ENCODE results near the gene SRRD. TPM values are rescaled to one million over a fixed set of nuclear protein-coding genes. Genes with fewer than 3 reads are reported as not detected.

Gene SRRD
- total and polyA plus RNA-seq, 2 of the 13 experiments (the other 11 are each of a cell fraction or from before 2014, with no cell fraction given): 22.8 to 36.6 TPM

DNA sequence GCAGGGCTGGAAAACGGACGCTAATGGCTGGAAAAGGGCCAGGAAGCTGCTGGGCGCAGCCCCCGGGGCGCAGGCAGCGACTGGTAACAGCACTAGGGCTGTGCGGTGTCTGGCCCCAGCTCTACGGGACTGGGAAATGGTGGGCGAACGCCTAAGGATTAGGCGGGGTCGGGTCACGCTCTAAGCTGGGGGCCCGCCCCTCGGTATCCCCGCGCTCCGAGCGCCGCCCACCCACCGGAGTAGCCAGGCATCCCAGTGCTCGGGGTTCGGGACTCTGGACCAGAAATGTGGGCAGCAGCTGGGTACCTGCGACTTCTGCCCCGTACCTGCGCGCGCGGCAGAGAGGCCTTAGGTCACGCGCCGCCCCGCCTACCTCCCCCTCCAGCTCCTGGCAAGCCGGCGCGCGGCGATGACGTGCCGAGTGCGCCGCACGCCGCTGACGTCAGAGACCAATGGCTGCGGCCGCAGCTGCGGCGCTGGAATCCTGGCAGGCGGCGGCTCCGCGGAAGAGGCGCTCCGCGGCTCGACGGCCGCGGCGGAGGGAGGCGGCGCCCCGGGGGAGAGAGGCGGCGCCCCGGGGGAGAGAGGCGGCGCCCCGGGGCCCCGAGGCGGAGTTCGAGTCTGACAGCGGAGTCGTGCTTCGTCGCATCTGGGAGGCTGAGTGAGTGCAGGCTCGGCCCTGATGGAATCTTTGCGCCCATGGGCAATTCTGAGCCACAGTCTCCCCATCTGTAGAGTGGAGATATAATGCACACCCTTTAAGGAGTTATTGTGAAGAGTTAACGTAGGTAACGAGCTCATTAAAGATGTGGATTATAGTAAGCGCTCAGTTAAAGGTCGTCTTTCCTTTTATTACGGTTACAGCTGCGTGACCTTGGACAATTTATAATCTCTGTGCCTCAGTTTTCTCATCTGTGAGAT is at the start of gene SRRD, which contains the start of gene HPS4 (continued):
- TF ChIP-seq, protein P1, sequence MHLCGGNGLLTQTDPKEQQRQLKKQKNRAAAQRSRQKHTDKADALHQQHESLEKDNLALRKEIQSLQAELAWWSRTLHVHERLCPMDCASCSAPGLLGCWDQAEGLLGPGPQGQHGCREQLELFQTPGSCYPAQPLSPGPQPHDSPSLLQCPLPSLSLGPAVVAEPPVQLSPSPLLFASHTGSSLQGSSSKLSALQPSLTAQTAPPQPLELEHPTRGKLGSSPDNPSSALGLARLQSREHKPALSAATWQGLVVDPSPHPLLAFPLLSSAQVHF (CRISPR knock-in tag; IDR thresholded peaks at IDR 0.05): no peak
- TF ChIP-seq, protein P2, sequence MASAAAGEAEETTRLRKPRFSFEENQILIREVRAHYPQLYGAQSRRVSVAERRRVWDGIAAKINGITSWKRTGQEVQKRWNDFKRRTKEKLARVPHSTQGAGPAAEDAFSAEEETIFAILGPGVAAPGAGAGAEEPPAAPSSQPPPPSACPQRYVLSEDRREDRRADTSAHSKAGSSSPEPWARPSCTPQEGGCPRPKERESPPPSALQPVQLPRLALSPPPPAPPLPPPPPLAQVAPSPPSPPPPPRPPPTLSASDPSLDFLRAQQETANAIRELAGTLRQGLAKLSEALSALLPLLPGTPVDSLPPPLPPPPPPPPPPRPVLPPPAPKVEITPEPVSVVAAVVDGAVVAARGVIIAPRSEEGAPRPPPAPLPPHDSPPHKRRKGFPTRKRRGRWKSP (CRISPR knock-in tag; IDR thresholded peaks at IDR 0.05): 0 out of 2 replicates have a peak, but pooled peaks have one; percentile 46
- TF ChIP-seq ZNF274 (CRISPR knock-in tag; IDR thresholded peaks at IDR 0.05) (0 out of 2 replicates have a peak, but pooled peaks have one; percentile 78), ZSCAN21 (CRISPR knock-in tag; IDR thresholded peaks at IDR 0.05; ENCODE audit: borderline replicate concordance) (peak; percentile 65; the same call in 1 of the 2 replicates), KLF15 (CRISPR knock-in tag; IDR thresholded peaks at IDR 0.05; ENCODE audit: borderline replicate concordance) (no peak; the same call in 1 of the 2 replicates), PCBP1 (IDR thresholded peaks at IDR 0.05; ENCODE audit: borderline replicate concordance, low read depth, low read length) (no peak), ZBTB7B (CRISPR knock-in tag; IDR thresholded peaks at IDR 0.05) (0 out of 2 replicates have a peak, but pooled peaks have one; percentile 64), ASH2L (IDR thresholded peaks at IDR 0.05; ENCODE audit: insufficient read length, low read depth, low read length) (peak; percentile 98), MAFG (CRISPR knock-in tag; IDR thresholded peaks at IDR 0.05) (no peak), ZNF207 (IDR thresholded peaks at IDR 0.05; ENCODE audit: borderline replicate concordance) (no peak), FOXM1 (CRISPR knock-in tag; IDR thresholded peaks at IDR 0.05) (0 out of 2 replicates have a peak, but pooled peaks have one; percentile 54), ZNF121 (CRISPR knock-in tag; IDR thresholded peaks at IDR 0.05) (peak; percentile 81), ZNF460 (CRISPR knock-in tag; IDR thresholded peaks at IDR 0.05; ENCODE audit: borderline replicate concordance) (no peak), MZF1 (CRISPR knock-in tag; IDR thresholded peaks at IDR 0.05; ENCODE audit: borderline replicate concordance) (0 out of 2 replicates have a peak, but pooled peaks have one; percentile 65)
- TF ChIP-seq, protein P3, sequence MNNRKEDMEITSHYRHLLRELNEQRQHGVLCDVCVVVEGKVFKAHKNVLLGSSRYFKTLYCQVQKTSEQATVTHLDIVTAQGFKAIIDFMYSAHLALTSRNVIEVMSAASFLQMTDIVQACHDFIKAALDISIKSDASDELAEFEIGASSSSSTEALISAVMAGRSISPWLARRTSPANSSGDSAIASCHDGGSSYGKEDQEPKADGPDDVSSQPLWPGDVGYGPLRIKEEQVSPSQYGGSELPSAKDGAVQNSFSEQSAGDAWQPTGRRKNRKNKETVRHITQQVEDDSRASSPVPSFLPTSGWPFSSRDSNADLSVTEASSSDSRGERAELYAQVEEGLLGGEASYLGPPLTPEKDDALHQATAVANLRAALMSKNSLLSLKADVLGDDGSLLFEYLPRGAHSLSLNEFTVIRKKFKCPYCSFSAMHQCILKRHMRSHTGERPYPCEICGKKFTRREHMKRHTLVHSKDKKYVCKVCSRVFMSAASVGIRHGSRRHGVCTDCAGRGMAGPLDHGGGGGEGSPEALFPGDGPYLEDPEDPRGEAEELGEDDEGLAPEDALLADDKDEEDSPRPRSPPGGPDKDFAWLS (CRISPR knock-in tag; IDR thresholded peaks at IDR 0.05; ENCODE audit: borderline replicate concordance): no peak
- TF ChIP-seq, protein P4, sequence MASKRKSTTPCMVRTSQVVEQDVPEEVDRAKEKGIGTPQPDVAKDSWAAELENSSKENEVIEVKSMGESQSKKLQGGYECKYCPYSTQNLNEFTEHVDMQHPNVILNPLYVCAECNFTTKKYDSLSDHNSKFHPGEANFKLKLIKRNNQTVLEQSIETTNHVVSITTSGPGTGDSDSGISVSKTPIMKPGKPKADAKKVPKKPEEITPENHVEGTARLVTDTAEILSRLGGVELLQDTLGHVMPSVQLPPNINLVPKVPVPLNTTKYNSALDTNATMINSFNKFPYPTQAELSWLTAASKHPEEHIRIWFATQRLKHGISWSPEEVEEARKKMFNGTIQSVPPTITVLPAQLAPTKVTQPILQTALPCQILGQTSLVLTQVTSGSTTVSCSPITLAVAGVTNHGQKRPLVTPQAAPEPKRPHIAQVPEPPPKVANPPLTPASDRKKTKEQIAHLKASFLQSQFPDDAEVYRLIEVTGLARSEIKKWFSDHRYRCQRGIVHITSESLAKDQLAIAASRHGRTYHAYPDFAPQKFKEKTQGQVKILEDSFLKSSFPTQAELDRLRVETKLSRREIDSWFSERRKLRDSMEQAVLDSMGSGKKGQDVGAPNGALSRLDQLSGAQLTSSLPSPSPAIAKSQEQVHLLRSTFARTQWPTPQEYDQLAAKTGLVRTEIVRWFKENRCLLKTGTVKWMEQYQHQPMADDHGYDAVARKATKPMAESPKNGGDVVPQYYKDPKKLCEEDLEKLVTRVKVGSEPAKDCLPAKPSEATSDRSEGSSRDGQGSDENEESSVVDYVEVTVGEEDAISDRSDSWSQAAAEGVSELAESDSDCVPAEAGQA (IDR thresholded peaks at IDR 0.05; ENCODE audit: low read depth): peak; percentile 97
- TF ChIP-seq, protein P4 (CRISPR knock-in tag; IDR thresholded peaks at IDR 0.05; ENCODE audit: borderline replicate concordance): no peak
